ENCODE measurements around the gene PIP4K2C.

PIP4K2C gene

GRCh38 chr12:57620936-57621496, 30.0 kb downstream of the PIP4K2C start:
- DNase-seq (ENCODE audit: insufficient read length) (no peak), FAIRE-seq (no peak)
- no peak for TF ChIP-seq TAF1 (IDR thresholded peaks at IDR 0.05; ENCODE audit: borderline replicate concordance, low read depth, low read length)
- TF ChIP-seq POLR2A (IDR thresholded peaks at IDR 0.05; ENCODE audit: low read depth, low read length), result no peak
- TF ChIP-seq POLR2AphosphoS5 (IDR thresholded peaks at IDR 0.05; ENCODE audit: low read depth, low read length), result no peak

GRCh38 chr12:57621497-57622292, 30.7 kb downstream of the PIP4K2C start:
- DNase-seq (ENCODE audit: insufficient read length) (peak; percentile 76), FAIRE-seq (peak; percentile 95)
- no peak for TF ChIP-seq POLR2AphosphoS5 (IDR thresholded peaks at IDR 0.05; ENCODE audit: low read depth, low read length)
- no peak for TF ChIP-seq TAF1 (IDR thresholded peaks at IDR 0.05; ENCODE audit: borderline replicate concordance, low read depth, low read length)
- no peak for TF ChIP-seq POLR2A (IDR thresholded peaks at IDR 0.05; ENCODE audit: low read depth, low read length)

DNA sequence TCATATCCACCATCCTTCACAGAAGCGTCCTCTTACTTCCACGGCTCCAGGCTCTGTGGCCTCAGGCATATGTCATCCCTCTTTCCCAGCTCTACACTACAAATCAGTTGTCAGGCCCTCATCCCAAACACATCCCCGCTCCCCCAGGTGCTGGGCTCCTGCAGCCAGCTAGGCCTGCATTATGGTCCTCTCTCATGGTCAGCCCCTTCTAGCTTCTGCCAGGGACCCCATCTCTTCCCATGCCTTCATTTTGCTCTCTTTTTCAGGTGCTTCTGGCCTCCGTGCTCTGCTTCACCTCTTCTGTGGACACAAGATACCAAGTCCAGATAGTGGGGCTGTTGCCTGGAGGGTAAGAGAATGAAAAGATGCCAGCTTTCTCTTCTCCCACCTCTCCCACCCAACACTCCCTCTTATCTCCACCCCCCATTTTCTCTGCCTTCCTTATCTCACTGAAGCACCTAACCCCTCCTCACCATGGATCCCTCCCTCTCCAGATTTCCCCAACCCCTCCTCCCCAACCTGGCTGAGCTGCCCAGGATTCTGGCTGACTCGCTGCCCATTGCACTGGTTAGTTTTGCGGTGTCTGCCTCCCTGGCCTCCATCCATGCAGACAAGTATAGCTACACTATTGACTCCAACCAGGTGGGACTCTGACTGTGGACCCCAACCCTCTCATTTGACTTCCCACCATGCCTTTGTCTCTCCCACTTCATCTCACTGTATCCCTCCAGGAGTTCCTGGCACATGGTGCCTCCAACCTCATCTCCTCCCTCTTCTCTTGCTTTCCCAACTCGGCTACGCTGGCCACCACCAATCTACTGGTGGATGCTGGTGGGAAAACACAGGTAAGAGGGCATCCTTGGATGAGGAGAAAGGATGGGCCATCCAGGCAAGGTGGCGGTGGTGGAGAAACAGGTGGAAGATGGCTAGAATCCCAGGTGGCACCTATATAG, 31.6 kb downstream of the PIP4K2C start:
- DNase-seq (ENCODE audit: insufficient read length), result no peak
- TF ChIP-seq POLR2AphosphoS5 (IDR thresholded peaks at IDR 0.05; ENCODE audit: low read depth, low read length), result no peak
- TF ChIP-seq POLR2A (IDR thresholded peaks at IDR 0.05; ENCODE audit: low read depth, low read length), result no peak
- TF ChIP-seq TAF1 (IDR thresholded peaks at IDR 0.05; ENCODE audit: borderline replicate concordance, low read depth, low read length), result no peak
- FAIRE-seq, result no peak

- TF ChIP-seq POLR2A (IDR thresholded peaks at IDR 0.05; ENCODE audit: low read depth, low read length) (no peak), POLR2AphosphoS5 (IDR thresholded peaks at IDR 0.05; ENCODE audit: low read depth, low read length) (no peak), TAF1 (IDR thresholded peaks at IDR 0.05; ENCODE audit: borderline replicate concordance, low read depth, low read length) (no peak)
- FAIRE-seq (no peak), DNase-seq (ENCODE audit: insufficient read length) (no peak)
Measured at GRCh38 chr12:57623385-57623784, 32.4 kb downstream of the PIP4K2C start.

- no peak for TF ChIP-seq POLR2A (IDR thresholded peaks at IDR 0.05; ENCODE audit: low read depth, low read length)
- no peak for TF ChIP-seq TAF1 (IDR thresholded peaks at IDR 0.05; ENCODE audit: borderline replicate concordance, low read depth, low read length)
- TF ChIP-seq POLR2AphosphoS5 (IDR thresholded peaks at IDR 0.05; ENCODE audit: low read depth, low read length), result no peak
- DNase-seq (ENCODE audit: insufficient read length) (no peak), FAIRE-seq (no peak)
Measured at GRCh38 chr12:57623811-57624390, 32.9 kb downstream of the PIP4K2C start.

- no peak for FAIRE-seq
- no peak for TF ChIP-seq POLR2A (IDR thresholded peaks at IDR 0.05; ENCODE audit: low read depth, low read length)
- TF ChIP-seq POLR2AphosphoS5 (IDR thresholded peaks at IDR 0.05; ENCODE audit: low read depth, low read length), result no peak
- no peak for TF ChIP-seq TAF1 (IDR thresholded peaks at IDR 0.05; ENCODE audit: borderline replicate concordance, low read depth, low read length)
- DNase-seq (ENCODE audit: insufficient read length), result no peak
Measured at GRCh38 chr12:57624441-57625220, 33.6 kb downstream of the PIP4K2C start.

GRCh38 chr12:57625261-57626032, 34.5 kb downstream of the PIP4K2C start:
- DNase-seq (ENCODE audit: insufficient read length) (no peak), FAIRE-seq (no peak)
- TF ChIP-seq POLR2A (IDR thresholded peaks at IDR 0.05; ENCODE audit: low read depth, low read length) (no peak), TAF1 (IDR thresholded peaks at IDR 0.05; ENCODE audit: borderline replicate concordance, low read depth, low read length) (no peak), POLR2AphosphoS5 (IDR thresholded peaks at IDR 0.05; ENCODE audit: low read depth, low read length) (no peak)

DNA sequence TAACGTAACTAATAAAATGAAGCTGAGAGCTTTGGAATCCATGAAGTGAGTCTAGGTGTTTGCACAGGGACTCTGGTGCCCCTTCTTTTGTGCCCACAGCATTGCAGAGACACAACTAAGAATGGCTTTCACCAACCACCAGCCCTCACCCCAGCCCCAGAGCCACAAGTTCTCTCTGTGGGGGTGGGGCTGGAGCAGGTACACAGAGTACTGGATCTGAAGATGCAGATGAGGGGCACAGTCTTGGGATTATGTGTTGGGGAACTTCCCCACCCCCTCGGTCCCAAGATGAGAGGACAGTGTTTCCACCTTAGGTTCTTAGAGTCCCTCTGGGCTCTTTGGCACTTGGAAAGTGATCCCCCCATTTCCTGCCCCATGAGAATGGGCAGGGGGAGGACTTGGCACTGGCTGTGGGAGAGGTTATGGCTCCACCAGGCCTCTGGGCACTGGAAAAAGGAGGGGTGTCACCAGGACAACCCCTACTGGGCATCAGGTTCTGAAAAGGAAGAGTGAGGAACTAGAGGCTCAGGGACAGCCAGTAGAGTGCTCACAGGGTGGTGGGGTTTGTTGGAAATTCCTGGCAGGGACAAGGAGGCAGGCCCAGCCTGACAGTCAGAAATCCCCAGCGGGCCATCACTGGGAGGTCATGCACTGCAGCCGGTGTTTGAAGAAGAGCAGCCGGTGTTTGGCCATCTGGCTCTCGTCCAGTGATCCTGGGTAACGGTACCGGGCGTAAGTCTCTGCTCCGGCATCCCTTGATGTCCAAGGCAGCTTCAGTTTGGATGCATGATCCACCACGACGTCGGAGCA, 35.3 kb downstream of the PIP4K2C start:
- FAIRE-seq (no peak), DNase-seq (ENCODE audit: insufficient read length) (no peak)
- TF ChIP-seq TAF1 (IDR thresholded peaks at IDR 0.05; ENCODE audit: borderline replicate concordance, low read depth, low read length) (no peak), POLR2AphosphoS5 (IDR thresholded peaks at IDR 0.05; ENCODE audit: low read depth, low read length) (no peak), POLR2A (IDR thresholded peaks at IDR 0.05; ENCODE audit: low read depth, low read length) (no peak)

GRCh38 chr12:57626921-57627445, 36.0 kb downstream of the PIP4K2C start:
- DNase-seq (ENCODE audit: insufficient read length) (no peak), FAIRE-seq (no peak)
- TF ChIP-seq POLR2A (IDR thresholded peaks at IDR 0.05; ENCODE audit: low read depth, low read length), result no peak
- TF ChIP-seq TAF1 (IDR thresholded peaks at IDR 0.05; ENCODE audit: borderline replicate concordance, low read depth, low read length), result no peak
- no peak for TF ChIP-seq POLR2AphosphoS5 (IDR thresholded peaks at IDR 0.05; ENCODE audit: low read depth, low read length)

All from GM12892 (cell line).